Measurements from ENCODE around the gene HMCES. TPM values are rescaled to one million over a fixed set of nuclear protein-coding genes. Genes with fewer than 3 reads are reported as not detected.

Gene HMCES
- total RNA-seq, 4 donors from 2014 or later: 24.5 to 39.3 (median 30.6) TPM

- intact Hi-C loops (cut with DNase I): loop anchor here (5.0 kb wide), 2 partner anchors 66 to 196 kb away; partner anchors contain the start of gene CNBP
- H3K36me3 ChIP-seq: peaks cover 11 to 24% (median 21%) of the 10 kb centered on the region in 4 donors
- H3K27me3 ChIP-seq: no peaks in the 10 kb centered on the region
- 60% methylated on average over 21 of the region's 21 CpGs for WGBS
- H3K4me1 ChIP-seq: peaks cover 24 to 65% (median 48%) of the 10 kb centered on the region in 4 donors
- H3K4me3 ChIP-seq: peak overlapping the region; percentile 82 to 93 (median 88)
- TF ChIP-seq EP300 (IDR thresholded peaks at IDR 0.05): no peak
- no peak for TF ChIP-seq POLR2A (IDR thresholded peaks at IDR 0.05; ENCODE audit: low read depth)
- TF ChIP-seq POLR2AphosphoS5 (IDR thresholded peaks at IDR 0.05): no peak
- TF ChIP-seq CTCF (IDR thresholded peaks at IDR 0.05): no peak
- H3K27ac ChIP-seq (replicated peaks in 1 of 4): peak overlapping the region; percentile 82 to 86 (median 84)
- DNase-seq (ENCODE audit: extremely low spot score): no peak
- no peaks in the 10 kb centered on the region for H3K9me3 ChIP-seq
Observed at GRCh38 chr3:129248286-129248979, 30.2 kb upstream of the HMCES start.

- peak within 1 kb of the TSS; percentile 82 to 93 (median 88) for H3K4me3 ChIP-seq
- TF ChIP-seq POLR2A (IDR thresholded peaks at IDR 0.05; ENCODE audit: low read depth) (peak; percentile 90), CTCF (IDR thresholded peaks at IDR 0.05) (no peak), POLR2AphosphoS5 (IDR thresholded peaks at IDR 0.05) (peak; percentile 98 to 99), EP300 (IDR thresholded peaks at IDR 0.05) (no peak)
- peak within 1 kb of the TSS; percentile 82 to 86 (median 84) for H3K27ac ChIP-seq (replicated peaks in 1 of 4)
- intact Hi-C loops (cut with DNase I): loop anchor here (5.0 kb wide), 2 partner anchors 67 to 197 kb away; partner anchors contain the start of gene CNBP
- H3K9me3 ChIP-seq: no peaks in the 10 kb centered on the region
- H3K4me1 ChIP-seq: peaks cover 24 to 65% (median 48%) of the 10 kb centered on the region in 4 donors
- H3K36me3 ChIP-seq: peaks cover 22 to 33% (median 31%) of the 10 kb centered on the region in 4 donors
- H3K27me3 ChIP-seq: no peaks in the 10 kb centered on the region
- 0% methylated on average over 15 of the region's 48 CpGs for WGBS
- DNase-seq (ENCODE audit: extremely low spot score): peak; percentile 97
Observed at GRCh38 chr3:129249284-129250065, 29.2 kb upstream of the HMCES start, which contains the start of gene COPG1. COPG1 (plus strand) TSS chr3:129249606; CDS start chr3:129249710, 104 bp downstream.

GRCh38 chr3:129252748-129253147 is 25.9 kb upstream of the HMCES start:
- no peak overlapping the region for H3K27ac ChIP-seq (replicated peaks in 1 of 4)
- DNase-seq (ENCODE audit: extremely low spot score): no peak
- H3K9me3 ChIP-seq: no peaks in the 10 kb centered on the region
- WGBS: 74% methylated on average over 4 of the region's 4 CpGs
- peaks cover 55 to 66% (median 64%) of the 10 kb centered on the region in 4 donors for H3K36me3 ChIP-seq
- peaks cover 17 to 45% (median 35%) of the 10 kb centered on the region in 4 donors for H3K4me1 ChIP-seq
- TF ChIP-seq POLR2AphosphoS5 (IDR thresholded peaks at IDR 0.05) (no peak), CTCF (IDR thresholded peaks at IDR 0.05) (no peak), POLR2A (IDR thresholded peaks at IDR 0.05; ENCODE audit: low read depth) (no peak), EP300 (IDR thresholded peaks at IDR 0.05) (no peak)
- intact Hi-C loops (cut with DNase I): no loop called here
- no peak overlapping the region for H3K4me3 ChIP-seq
- no peaks in the 10 kb centered on the region for H3K27me3 ChIP-seq

- H3K27me3 ChIP-seq: no peaks in the 10 kb centered on the region
- H3K9me3 ChIP-seq: no peaks in the 10 kb centered on the region
- intact Hi-C loops (cut with DNase I): no loop called here
- no peak for DNase-seq (ENCODE audit: extremely low spot score)
- TF ChIP-seq CTCF (IDR thresholded peaks at IDR 0.05): no peak
- no peak for TF ChIP-seq POLR2A (IDR thresholded peaks at IDR 0.05; ENCODE audit: low read depth)
- TF ChIP-seq EP300 (IDR thresholded peaks at IDR 0.05): no peak
- no peak for TF ChIP-seq POLR2AphosphoS5 (IDR thresholded peaks at IDR 0.05)
- no peak overlapping the region for H3K4me3 ChIP-seq
- H3K27ac ChIP-seq (replicated peaks in 1 of 4): no peak overlapping the region
- 87% methylated on average over 12 of the region's 12 CpGs for WGBS
- peaks cover 6 to 32% (median 23%) of the 10 kb centered on the region in 4 donors for H3K4me1 ChIP-seq
- peaks cover 70 to 85% (median 83%) of the 10 kb centered on the region in 4 donors for H3K36me3 ChIP-seq
Observed at GRCh38 chr3:129254536-129255230, 24.0 kb upstream of the HMCES start.
